ENCODE data around the gene PCP2.

Gene PCP2

DNA sequence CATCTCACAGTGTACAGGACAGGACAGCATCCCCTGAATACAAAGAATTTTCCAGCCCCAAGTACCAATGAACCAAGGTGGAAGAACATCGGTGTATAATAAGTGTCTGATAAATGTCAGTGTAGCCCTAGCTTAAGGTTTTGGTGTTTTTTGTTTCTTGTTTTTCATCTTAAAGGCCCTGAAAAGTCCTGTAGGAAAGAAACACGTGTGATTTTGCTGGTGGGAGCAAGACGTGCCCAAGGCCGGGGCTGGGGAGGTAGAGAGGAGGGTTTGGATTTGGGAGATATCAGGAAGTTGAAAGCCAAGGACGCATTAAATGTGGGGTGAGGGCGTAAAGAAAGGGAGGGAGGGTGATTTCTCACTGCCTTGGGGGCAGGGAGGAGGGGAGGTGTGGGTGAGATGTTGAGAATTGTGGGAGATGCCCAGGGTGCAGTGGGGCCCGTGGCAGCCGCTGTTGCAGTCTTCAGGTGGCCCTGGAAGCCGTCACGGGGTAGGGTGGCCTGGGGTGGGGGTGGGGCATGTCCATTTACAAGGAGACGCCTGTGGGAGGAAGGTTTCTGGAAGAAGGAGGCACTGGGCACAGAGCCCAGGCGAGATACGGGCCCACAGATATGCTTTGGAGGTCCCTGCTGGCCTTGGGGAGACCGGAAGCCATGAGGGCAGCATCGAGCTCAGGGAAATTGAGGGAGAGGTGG is 31.1 kb downstream of the PCP2 start:
- in situ Hi-C loops (cut with MboI; ENCODE audit: low sequenced_read_pairs): no loop called here

DNA sequence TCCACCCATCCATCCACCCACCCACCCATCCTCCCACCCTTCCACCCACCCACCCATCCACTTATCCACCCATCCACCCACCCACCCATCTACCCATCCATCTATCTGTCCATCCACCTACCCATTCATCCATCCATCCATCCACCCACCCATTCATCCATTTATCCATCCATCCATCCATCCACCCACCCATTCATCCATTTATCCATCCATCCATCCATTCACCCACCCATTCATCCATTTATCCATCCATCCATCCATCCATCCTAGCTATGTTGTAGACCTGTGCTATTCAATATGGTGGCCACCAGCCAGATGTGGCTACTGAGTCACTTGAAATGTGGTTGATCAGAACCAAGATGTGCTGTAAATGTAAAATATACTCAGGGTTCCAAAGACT is 32.8 kb downstream of the PCP2 start:
- in situ Hi-C loops (cut with MboI; ENCODE audit: low sequenced_read_pairs): no loop called here

DNA sequence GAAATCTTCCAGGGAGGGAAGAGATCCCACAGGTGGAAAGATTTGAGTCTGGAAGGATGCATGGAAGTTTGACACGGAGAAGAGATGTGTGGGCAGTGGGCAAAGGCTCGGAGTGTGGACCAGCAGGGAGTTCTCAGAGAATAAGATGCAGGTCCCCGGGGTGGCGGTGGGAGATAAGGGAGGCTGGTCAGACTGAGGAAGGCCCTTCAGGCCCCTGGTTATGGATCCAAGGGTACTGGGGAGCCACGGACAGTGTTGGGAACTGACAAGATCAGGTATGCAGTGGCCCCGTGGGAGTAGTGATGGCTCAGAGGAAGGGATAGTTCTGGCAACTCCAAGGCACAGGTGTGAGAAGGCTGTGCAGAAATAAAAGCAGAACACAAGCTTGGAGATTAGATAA is 35.3 kb downstream of the PCP2 start:
- in situ Hi-C loops (cut with MboI; ENCODE audit: low sequenced_read_pairs): no loop called here

DNA sequence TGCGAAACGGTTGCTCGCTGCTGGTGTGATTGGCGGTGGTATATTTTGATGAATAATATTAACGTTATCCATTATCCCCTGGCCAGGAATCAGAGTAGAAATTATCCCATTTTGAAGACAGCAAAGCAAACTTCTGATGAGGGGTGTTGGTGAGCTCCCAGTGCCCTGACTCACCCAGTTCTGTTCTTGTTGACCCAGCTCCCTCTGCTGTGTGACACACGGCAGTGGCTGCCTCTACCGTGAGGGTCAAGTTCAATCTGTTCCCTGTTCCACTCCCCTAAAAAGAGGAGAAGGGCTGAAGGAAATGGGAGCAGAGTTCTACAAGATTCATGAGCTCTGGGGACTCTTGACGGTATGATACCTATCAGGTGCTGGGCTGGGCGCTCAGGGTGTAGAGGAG is 35.8 kb downstream of the PCP2 start:
- in situ Hi-C loops (cut with MboI; ENCODE audit: low sequenced_read_pairs): no loop called here

DNA sequence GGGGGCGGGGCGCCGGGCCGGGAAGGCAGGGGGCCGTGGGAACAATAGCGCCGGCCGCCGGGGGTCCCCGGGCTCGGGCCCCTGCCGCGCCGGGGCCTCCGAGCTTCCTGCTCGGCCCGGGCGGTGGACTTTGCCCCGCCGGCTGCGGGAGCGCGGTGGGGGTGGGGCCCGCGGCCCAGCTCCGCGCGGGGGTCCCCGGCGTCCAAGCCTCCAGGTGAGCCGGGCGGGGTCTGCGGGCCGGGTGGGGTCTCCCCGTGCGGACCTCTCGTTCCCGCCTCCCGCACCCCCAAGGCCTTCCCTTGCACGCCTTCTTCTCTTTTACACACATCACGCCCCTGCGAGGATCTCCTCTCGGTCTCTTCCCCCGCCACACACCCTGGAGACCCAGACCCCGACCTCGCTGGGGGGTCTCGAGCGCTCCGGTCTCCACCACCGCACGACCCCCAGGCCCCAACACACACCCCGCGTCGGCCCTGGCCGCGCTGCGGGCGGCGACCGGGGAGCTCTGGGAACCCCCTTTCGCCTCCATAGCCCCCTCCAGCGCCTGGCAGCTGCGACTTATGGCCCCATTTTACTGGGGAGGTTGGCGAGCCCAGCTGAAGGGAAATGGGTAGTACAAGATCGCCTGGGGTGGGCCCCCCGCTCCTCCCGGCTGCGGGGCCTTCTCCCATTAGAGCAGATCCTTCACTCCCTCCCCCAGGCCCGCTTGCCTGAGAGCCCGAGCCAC is 37.1 kb downstream of the PCP2 start:
- in situ Hi-C loops (cut with MboI; ENCODE audit: low sequenced_read_pairs): no loop called here

DNA sequence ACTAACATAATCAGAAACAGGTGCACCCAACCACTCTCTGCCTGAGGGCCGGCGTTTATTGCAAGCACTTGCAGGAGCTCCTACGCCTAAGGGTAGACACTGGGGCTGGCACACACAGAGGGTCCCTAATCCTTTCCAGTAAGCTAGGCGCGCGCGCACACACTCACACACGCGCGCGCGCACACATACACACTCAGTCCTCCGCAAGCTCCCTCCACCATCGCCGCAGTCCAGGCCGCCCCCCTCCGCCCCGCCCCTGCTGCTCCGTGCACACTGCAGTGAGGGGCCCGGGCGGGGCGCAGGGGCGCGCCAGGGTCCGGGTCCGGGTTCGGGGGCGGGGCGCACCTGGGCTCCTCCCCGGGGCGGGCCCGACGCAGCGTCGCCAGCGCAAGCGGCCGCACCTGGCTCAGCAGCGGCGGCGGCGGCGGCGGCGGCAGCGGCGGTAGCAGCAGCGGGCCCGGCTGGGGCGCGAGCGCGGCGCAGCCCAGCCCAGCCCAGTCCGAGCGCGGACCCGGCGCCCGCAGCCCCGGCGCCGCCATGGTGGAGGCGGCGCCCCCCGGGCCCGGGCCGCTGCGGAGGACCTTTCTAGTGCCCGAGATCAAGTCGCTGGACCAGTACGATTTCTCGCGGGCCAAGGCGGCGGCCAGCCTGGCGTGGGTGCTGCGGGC is 37.9 kb downstream of the PCP2 start, which contains the start of gene CAMSAP3:
Gene CAMSAP3, plus strand, starts transcription at position 398 of the 668 bp plus-strand sequence. Its CDS starts 140 bp downstream, at position 538.
- in situ Hi-C loops (cut with MboI; ENCODE audit: low sequenced_read_pairs): no loop called here

DNA sequence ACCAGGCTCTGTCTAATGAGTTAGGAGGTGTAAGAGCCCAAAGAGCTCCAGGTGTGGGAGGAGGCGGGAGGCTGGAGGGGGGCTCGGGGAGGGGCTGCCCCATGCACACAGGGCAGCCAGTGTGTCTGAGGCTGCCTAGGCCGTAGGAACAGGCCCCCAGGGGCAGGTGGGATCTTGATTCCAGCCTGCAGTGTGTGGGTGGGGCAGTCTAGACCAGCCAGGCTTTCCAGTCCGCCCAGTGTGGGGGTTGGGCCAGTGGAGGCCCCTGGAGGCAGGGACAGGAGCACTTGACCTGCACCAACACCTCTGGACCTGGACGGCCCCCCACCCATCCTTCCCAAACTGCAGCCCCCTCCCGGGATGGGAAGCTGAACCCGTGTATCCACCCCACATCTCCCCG is 43.3 kb downstream of the PCP2 start:
- in situ Hi-C loops (cut with MboI; ENCODE audit: low sequenced_read_pairs): no loop called here

DNA sequence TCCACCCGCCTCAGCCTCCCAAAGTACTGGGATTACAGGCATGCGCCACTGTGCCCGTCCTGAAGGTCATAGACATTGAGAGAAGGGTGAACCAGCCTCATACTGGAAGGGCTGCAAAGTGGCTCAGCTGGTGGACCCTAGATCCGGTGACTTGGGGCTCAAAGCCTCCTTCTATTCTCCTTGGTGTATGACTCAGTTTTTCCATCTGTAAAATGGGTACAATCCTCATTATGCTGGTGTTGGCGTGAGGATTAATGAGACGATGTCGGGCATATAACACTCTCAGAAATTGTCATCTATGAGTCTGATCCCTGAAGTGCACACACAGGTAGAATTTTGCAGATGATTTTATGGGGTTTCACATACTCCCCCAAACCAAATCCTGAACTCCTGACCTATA is 43.7 kb downstream of the PCP2 start:
- in situ Hi-C loops (cut with MboI; ENCODE audit: low sequenced_read_pairs): no loop called here

DNA sequence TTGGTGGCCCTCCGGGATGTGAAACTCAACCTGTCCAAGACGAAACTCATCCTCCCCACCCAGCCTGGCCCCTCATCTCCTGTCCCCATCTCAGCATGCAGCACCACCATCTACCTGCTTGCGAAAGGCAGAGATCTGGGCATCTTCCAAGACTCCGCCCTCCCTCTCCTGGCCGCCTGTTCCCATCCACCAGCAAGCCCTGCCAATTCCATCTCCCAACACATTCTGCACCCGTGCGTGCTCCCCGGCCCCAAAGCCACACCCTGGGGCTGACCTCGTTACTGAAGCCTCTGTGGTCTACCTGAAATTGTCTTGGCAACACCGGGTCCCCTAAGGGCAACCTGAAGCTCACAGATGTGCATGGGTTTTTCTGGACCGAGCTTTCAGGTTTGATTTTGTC is 51.1 kb downstream of the PCP2 start:
- in situ Hi-C loops (cut with MboI; ENCODE audit: low sequenced_read_pairs): no loop called here

Data from HL-60/S4 treated with retinoic acid at 250 ng/mL for 4 days and 3 days (cell line).